ENCODE measurements around the gene SMTN. TPM values are rescaled to one million over a fixed set of nuclear protein-coding genes. Genes with fewer than 3 reads are reported as not detected.

Gene SMTN
- total and polyA plus RNA-seq, 2 donors (not counting 3 experiments of a cell fraction or from before 2014, with no cell fraction given) = 59.0 to 197 TPM

DNA sequence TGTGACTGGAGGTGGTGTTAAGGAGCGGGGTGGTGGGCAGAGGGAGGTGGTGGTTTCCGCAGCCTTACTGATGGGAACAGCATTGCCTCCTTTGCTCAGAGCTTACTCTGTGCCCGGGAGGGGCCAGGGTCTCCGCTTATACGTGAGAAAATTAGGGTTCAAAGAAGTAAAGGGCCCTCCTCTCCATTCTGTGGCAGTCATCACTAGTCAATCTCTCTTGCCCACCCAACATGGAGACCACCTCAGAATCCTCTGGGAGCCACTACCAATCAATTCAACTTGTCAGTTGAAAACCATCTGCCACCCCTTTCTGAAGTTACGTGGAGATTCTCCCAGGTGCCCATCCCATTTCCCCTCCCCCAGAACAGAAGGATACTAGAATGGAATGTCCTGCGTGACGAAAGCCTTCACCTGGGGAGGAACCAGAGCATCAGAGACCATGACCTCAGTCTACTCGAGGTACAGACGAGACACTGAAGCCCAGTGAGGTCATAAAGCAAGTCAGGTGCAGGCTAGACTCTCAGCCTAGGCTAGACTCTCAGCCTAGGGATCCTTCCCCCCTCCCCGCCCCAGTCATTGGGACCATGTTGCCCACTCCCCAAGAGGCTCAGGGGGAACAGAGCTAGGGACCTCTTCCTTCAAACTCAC is 24.3 kb downstream of the SMTN start:
- CTCF ChIA-PET = interaction anchor here (1.0 to 7.5 kb wide), 9 partner anchors 10 to 166 kb away, joined by 3 to 231 read pairs (median 4); partner anchors contain the start of gene RNF185
- H3K9me1 ChIP-seq (replicated peaks; ENCODE audit: control insufficient read depth, extremely low read depth, insufficient read depth, low read length) = no peaks in the 10 kb centered on the region
- H3K27me3 ChIP-seq (ENCODE audit: control insufficient read depth in 2 of 2, insufficient read depth in 2 of 2, low read length in 2 of 2) = no peaks in the 10 kb centered on the region
- no peak for TF ChIP-seq GATA2 (IDR thresholded peaks at IDR 0.05; ENCODE audit: insufficient read depth, insufficient read length, low read depth, low read length)
- TF ChIP-seq CTCF (IDR thresholded peaks at IDR 0.05; ENCODE audit: extremely low read depth in 1 of 2, insufficient read depth in 1 of 2, low read depth in 1 of 2, low read length in 2 of 2) = no peak
- no peak for TF ChIP-seq MYC (IDR thresholded peaks at IDR 0.05; ENCODE audit: low read depth, low read length)
- TF ChIP-seq EZH2 (IDR thresholded peaks at IDR 0.05; ENCODE audit: borderline replicate concordance, low read depth, low read length, severe bottlenecking) = no peak
- TF ChIP-seq POLR2A (IDR thresholded peaks at IDR 0.05; ENCODE audit: low read depth, low read length) = no peak
- TF ChIP-seq POLR2AphosphoS5 (IDR thresholded peaks at IDR 0.05; ENCODE audit: insufficient read depth, low read depth, low read length) = no peak
- TF ChIP-seq FOS (IDR thresholded peaks at IDR 0.05; ENCODE audit: borderline replicate concordance, insufficient read depth, low read length) = no peak
- TF ChIP-seq, protein P1, sequence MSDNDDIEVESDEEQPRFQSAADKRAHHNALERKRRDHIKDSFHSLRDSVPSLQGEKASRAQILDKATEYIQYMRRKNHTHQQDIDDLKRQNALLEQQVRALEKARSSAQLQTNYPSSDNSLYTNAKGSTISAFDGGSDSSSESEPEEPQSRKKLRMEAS (IDR thresholded peaks at IDR 0.05; ENCODE audit: insufficient read depth, insufficient read length) = no peak
- no peak for TF ChIP-seq JUN (IDR thresholded peaks at IDR 0.05; ENCODE audit: borderline replicate concordance, insufficient read depth, insufficient read length, low read depth)
- H3K9ac ChIP-seq (replicated peaks; ENCODE audit: extremely low read depth, insufficient read depth, low read length) = no peak overlapping the region
- peaks cover 4 to 17% of the 10 kb centered on the region in 2 experiments for H3K36me3 ChIP-seq (ENCODE audit: control insufficient read depth in 2 of 2, extremely low read depth in 1 of 2, insufficient read depth in 2 of 2, low read length in 2 of 2)
- no peak overlapping the region for H3K27ac ChIP-seq (ENCODE audit: insufficient read depth, low read depth, low read length)
- FAIRE-seq (no peak), DNase-seq (ENCODE audit: low read depth, low spot score) (no peak)
- no peak overlapping the region for H3K4me2 ChIP-seq (ENCODE audit: insufficient read depth, low read length)
- BruUV-seq (replicated peaks) = no TSS peak
- no peak overlapping the region for H3K4me3 ChIP-seq (replicated peaks in 1 of 3; ENCODE audit: insufficient read depth in 1 of 3, low read depth in 1 of 3, low read length in 3 of 3)
- intact Hi-C loops (cut with micrococcal nuclease) (no loop called here), dilution Hi-C loops (cut with MboI; ENCODE audit: extremely low pct_ligation_motif_present, low sequenced_read_pairs) (no loop called here)
- peaks cover 11% of the 10 kb centered on the region for H3K4me1 ChIP-seq (ENCODE audit: control insufficient read depth, extremely low read depth, insufficient read depth, low read length)
- no peaks in the 10 kb centered on the region for H3K9me3 ChIP-seq (replicated peaks; ENCODE audit: control insufficient read depth, insufficient read depth, low read length)
- H2AFZ ChIP-seq (ENCODE audit: low read depth, low read length) = no peak overlapping the region
- no peaks in the 10 kb centered on the region for H4K20me1 ChIP-seq (replicated peaks; ENCODE audit: control insufficient read depth, extremely low read depth, insufficient read depth, low read length)
- POLR2A ChIA-PET = no interaction called here
- no peaks in the 10 kb centered on the region for H3K79me2 ChIP-seq (ENCODE audit: control insufficient read depth, insufficient read depth, low read length)
